ENCODE data around the gene ERBB4.

Gene ERBB4

DNA sequence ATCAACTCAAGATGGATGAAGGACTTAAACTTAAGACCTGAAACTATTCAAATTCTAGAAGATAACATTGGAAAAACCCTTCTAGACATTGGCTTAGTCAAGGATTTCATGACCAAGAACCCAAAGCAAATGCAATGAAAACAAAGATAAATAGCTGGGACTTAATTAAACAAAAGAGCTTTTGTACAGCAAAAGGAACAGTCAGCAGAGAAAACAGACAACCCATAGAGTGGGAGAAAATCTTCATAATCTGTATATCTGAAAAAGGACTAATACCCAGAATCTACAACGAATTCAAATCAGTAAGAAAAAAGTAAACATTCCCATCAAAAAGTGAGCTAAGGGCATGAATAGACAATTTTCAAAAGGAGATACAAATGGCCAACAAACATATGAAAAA is 171.2 kb downstream of the ERBB4 start:
- no peaks in the 10 kb centered on the region for H3K36me3 ChIP-seq (replicated peaks; ENCODE audit: insufficient read depth, low read length)
- no peaks in the 10 kb centered on the region for H3K4me1 ChIP-seq (ENCODE audit: low read length)
- H3K27me3 ChIP-seq (replicated peaks; ENCODE audit: insufficient read depth, low read length): no peaks in the 10 kb centered on the region
- H3F3A ChIP-seq (ENCODE audit: insufficient read depth, low read length): no peaks in the 10 kb centered on the region
- no peak overlapping the region for H3K4me2 ChIP-seq (ENCODE audit: low read depth, low read length)
- TF ChIP-seq EZH2 (optimal IDR thresholded peaks at IDR 0.05; ENCODE audit: low read depth, low read length): no peak
- no peak for TF ChIP-seq EZH2phosphoT487 (IDR thresholded peaks at IDR 0.05; ENCODE audit: low read length)
- TF ChIP-seq, protein P1, sequence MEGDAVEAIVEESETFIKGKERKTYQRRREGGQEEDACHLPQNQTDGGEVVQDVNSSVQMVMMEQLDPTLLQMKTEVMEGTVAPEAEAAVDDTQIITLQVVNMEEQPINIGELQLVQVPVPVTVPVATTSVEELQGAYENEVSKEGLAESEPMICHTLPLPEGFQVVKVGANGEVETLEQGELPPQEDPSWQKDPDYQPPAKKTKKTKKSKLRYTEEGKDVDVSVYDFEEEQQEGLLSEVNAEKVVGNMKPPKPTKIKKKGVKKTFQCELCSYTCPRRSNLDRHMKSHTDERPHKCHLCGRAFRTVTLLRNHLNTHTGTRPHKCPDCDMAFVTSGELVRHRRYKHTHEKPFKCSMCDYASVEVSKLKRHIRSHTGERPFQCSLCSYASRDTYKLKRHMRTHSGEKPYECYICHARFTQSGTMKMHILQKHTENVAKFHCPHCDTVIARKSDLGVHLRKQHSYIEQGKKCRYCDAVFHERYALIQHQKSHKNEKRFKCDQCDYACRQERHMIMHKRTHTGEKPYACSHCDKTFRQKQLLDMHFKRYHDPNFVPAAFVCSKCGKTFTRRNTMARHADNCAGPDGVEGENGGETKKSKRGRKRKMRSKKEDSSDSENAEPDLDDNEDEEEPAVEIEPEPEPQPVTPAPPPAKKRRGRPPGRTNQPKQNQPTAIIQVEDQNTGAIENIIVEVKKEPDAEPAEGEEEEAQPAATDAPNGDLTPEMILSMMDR (IDR thresholded peaks at IDR 0.05; ENCODE audit: low read length): no peak
- no peak overlapping the region for H3K9ac ChIP-seq (ENCODE audit: low read length)
- H3K9me3 ChIP-seq (replicated peaks; ENCODE audit: insufficient read depth, low read length): no peaks in the 10 kb centered on the region
- no peak overlapping the region for H2AFZ ChIP-seq (ENCODE audit: low read length)
- no peak overlapping the region for H3K27ac ChIP-seq (ENCODE audit: low read length)
- H3K4me3 ChIP-seq (ENCODE audit: low read length): no peak overlapping the region
- no peak for DNase-seq
- no peaks in the 10 kb centered on the region for H4K20me1 ChIP-seq (ENCODE audit: insufficient read depth, low read length)
- no peaks in the 10 kb centered on the region for H3K9me2 ChIP-seq (replicated peaks; ENCODE audit: insufficient read depth, low read length)
- H3K79me2 ChIP-seq (ENCODE audit: low read length): no peaks in the 10 kb centered on the region

DNA sequence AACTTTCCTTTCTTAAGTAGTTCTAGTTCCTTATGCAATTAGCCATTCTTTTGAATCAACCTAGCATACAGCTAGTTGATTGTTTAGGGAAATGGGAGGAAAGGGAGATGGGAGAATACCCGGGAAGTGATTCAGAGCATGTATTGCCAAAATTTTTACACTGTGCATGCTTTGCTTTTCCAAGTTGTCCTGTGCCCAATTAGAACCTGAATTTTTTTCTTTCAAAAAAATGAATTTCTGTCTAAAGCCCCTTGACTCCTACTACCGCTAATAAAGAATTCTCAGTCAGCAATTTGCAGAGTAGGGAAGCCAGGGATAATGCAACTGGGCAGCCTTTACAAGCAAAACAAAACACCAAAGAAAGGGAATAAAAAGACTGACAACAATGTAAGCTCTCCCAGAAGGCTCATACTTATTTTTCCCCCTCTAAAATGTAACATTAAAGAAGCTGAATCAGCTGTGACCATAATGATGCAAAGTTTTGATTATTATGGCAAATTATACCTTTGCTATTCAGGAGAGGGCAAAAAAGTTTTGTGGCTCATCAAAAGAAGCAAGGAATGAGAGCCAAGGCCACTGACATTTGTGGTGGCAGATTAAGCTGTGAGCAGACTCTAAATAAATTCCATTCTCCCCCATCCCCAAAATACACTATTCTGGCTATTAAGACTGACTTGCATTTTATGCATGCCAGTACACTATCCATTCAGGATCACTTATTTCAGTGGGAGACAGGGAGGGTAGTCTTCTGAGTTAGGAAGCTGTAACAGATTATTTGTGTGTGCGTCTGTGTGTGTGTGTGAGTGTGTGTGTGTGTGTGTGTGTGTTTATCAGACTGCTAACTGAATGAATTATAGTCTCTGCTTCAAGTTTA is 174.3 kb downstream of the ERBB4 start:
- Histone ChIP-seq H3K27ac (ENCODE audit: low read length) (no peak overlapping the region), H2AFZ (ENCODE audit: low read length) (no peak overlapping the region), H3K9me3 (replicated peaks; ENCODE audit: insufficient read depth, low read length) (no peaks in the 10 kb centered on the region), H4K20me1 (ENCODE audit: insufficient read depth, low read length) (no peaks in the 10 kb centered on the region), H3K9ac (ENCODE audit: low read length) (no peak overlapping the region), H3F3A (ENCODE audit: insufficient read depth, low read length) (no peaks in the 10 kb centered on the region), H3K4me2 (ENCODE audit: low read depth, low read length) (no peak overlapping the region), H3K4me1 (ENCODE audit: low read length) (no peaks in the 10 kb centered on the region), H3K4me3 (ENCODE audit: low read length) (no peak overlapping the region), H3K27me3 (replicated peaks; ENCODE audit: insufficient read depth, low read length) (no peaks in the 10 kb centered on the region), H3K79me2 (ENCODE audit: low read length) (no peaks in the 10 kb centered on the region), H3K36me3 (replicated peaks; ENCODE audit: insufficient read depth, low read length) (no peaks in the 10 kb centered on the region), H3K9me2 (replicated peaks; ENCODE audit: insufficient read depth, low read length) (no peaks in the 10 kb centered on the region)
- no peak for DNase-seq
- TF ChIP-seq EZH2phosphoT487 (IDR thresholded peaks at IDR 0.05; ENCODE audit: low read length) (no peak), EZH2 (optimal IDR thresholded peaks at IDR 0.05; ENCODE audit: low read depth, low read length) (no peak)
- TF ChIP-seq, protein P1 (IDR thresholded peaks at IDR 0.05; ENCODE audit: low read length): no peak

DNA sequence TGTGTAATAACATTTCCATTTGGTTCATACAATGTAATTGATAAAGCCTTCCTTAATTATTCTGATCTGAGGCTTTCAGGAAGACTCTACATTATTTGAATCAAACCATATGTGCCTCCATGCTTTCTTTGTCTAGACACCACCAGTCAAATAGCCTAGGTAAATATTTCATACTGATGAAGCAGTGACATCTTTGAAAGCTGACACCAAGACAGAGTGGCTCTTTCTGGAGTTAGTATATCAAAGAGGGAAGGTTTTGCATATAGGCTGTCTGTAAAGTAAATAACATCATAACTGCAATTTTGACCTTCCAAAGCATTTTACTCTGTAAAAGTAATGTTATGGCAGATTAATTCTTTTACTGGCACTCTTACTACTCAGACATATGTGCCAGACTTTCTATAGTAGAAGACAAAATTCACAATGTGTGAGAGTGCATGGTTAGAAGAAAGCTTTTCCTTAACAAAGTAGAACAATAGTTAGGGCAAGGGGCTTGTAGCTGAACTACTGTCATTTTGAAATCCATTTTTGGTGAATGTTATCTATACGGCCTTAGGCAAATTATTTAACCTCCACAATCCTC is 177.3 kb downstream of the ERBB4 start:
- H3K4me1 ChIP-seq (ENCODE audit: low read length): no peaks in the 10 kb centered on the region
- H3K27me3 ChIP-seq (replicated peaks; ENCODE audit: insufficient read depth, low read length): no peaks in the 10 kb centered on the region
- no peak for DNase-seq
- H3K9me3 ChIP-seq (replicated peaks; ENCODE audit: insufficient read depth, low read length): no peaks in the 10 kb centered on the region
- H3K9me2 ChIP-seq (replicated peaks; ENCODE audit: insufficient read depth, low read length): no peaks in the 10 kb centered on the region
- H3K79me2 ChIP-seq (ENCODE audit: low read length): no peaks in the 10 kb centered on the region
- no peaks in the 10 kb centered on the region for H4K20me1 ChIP-seq (ENCODE audit: insufficient read depth, low read length)
- no peak overlapping the region for H3K9ac ChIP-seq (ENCODE audit: low read length)
- no peak for TF ChIP-seq EZH2phosphoT487 (IDR thresholded peaks at IDR 0.05; ENCODE audit: low read length)
- TF ChIP-seq EZH2 (optimal IDR thresholded peaks at IDR 0.05; ENCODE audit: low read depth, low read length): no peak
- TF ChIP-seq, protein P1 (IDR thresholded peaks at IDR 0.05; ENCODE audit: low read length): no peak
- no peak overlapping the region for H3K4me2 ChIP-seq (ENCODE audit: low read depth, low read length)
- H3K4me3 ChIP-seq (ENCODE audit: low read length): no peak overlapping the region
- no peaks in the 10 kb centered on the region for H3K36me3 ChIP-seq (replicated peaks; ENCODE audit: insufficient read depth, low read length)
- no peaks in the 10 kb centered on the region for H3F3A ChIP-seq (ENCODE audit: insufficient read depth, low read length)
- H2AFZ ChIP-seq (ENCODE audit: low read length): no peak overlapping the region
- no peak overlapping the region for H3K27ac ChIP-seq (ENCODE audit: low read length)

All from MM.1S (cell line).